ENCODE data around the gene NACC1.
A peak's percentile ranks its signal among the peaks of the same experiment; 100 is the strongest.

Gene NACC1

DNA sequence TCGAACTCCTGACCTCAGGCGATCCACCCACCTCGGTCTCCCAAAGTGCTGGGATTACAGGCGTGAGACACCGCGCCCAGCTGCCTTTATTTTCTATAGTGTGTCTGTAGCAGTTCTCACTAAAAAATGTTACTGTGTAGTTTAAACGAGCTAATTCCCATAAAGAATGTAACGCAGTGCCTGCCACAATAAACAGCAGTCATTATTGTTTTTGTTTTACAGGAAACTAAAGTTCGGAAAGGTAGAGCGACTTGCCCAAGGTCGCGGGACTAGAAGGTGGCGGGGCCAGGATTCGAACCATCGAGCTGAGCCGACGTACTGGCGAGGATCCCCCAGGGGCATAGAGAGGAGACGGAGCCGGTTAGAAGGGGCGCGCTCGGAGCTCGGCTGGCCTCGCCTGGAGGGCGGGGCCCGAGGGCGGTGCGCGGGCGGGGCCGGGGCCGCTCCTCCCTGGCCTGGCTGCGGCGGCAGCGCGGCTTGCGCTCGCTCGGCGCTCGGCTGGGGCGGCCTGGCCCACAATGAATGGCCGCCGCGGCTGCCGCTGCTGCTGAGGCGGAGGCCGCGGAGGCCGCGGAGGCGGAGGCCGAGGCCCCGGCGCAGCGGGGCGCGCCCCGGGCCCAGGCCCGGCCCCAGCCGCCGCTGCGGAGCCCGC, at the start of gene NACC1:
TSS of gene NACC1 (plus strand) at position 493 of the 652 bp plus-strand sequence. CDS start 16,944 bp downstream, outside the sequence.
- TF ChIP-seq CTCF (conservative IDR thresholded peaks at IDR 0.05; ENCODE audit: low read depth, low read length), result no peak
- peak within 1 kb of the TSS; percentile 98 for H3K4me3 ChIP-seq (ENCODE audit: low read length)
- peak; percentile 42 for DNase-seq (ENCODE audit: low read depth)

DNA sequence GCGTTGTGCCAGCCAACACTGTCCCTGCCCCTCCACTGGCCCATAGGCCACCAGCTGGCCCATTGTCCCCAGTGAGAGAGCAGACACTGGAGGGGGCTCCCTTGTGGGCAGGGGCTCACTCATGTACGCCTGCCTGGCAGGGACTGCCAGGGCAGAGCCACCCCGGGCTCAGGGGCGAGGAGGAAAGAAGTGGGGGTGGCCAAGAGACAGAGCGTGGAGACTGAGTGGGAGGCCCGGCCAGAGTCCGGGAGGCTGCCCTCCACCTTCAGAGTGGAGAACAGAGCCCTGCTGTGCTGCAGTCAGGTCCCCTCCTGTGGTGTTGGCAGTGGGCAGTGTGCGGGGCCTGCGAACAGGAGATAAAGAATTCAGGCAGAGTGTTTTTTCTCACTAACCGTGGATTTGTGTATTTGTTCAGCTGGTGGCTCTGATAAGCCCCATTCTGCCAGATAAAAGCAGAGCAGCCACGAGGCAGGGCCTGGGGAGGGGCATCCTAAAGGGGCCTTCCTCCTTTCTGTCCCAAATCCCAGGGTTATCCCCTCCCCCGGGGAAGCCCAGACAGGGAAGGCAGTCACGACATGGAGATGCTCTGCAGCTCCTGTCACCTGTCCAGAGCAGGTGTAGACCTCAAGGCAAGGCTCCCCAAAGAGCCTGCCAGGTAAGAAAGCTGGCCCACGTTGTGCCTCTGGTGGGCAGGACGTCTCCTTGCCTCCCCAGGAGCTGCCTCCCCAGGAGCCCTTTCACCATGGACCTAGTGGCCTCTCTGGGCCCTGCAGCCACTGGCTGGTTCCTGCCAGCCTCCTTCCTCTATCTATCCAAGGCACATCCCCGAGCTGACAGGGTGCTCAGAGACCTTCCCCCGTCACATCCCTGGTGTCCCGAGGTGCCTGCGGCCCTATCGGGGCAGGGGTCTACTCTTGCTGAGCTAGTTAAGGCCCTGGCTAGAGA, 48.4 kb upstream of the NACC1 start:
- TF ChIP-seq CTCF (conservative IDR thresholded peaks at IDR 0.05; ENCODE audit: low read depth, low read length), result no peak
- H3K4me3 ChIP-seq (ENCODE audit: low read length), result no peak overlapping the region
- DNase-seq (ENCODE audit: low read depth), result no peak

DNA sequence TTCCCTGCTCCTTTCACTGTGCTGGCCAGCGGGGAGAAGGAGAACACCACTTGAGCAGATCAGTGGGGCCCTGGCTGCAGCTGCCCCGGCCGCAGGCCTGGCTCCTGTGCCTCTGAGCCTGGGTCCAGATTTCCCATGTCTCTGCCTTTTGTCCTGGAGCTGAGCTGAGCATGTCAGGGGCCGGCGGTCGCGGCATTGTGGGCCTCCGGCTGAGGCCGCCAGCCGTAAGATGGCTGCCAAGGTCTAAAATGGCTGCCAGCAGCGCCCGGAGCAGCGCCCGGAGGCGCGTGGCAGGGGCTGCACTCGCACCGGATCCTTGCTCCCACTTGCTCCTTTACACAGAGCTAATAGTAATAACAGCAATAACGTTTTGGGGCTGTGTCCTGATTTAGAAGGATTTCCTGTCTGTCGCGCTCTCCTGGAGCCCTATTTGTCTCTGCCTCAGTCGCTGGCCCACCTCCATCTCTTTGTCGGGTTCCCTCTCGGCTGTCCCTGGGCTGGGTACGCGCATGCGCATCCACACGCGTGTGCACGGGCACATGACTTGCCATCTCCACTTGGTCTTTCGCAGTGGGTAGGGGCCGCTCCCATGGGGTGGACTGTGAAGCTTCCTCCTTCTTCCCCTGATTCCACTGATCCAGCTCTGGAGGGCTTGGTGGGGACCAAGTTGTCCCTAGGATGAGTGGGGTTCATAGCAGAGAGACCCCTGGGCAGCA, 47.5 kb upstream of the NACC1 start:
- no peak overlapping the region for H3K4me3 ChIP-seq (ENCODE audit: low read length)
- no peak for TF ChIP-seq CTCF (conservative IDR thresholded peaks at IDR 0.05; ENCODE audit: low read depth, low read length)
- no peak for DNase-seq (ENCODE audit: low read depth)

DNA sequence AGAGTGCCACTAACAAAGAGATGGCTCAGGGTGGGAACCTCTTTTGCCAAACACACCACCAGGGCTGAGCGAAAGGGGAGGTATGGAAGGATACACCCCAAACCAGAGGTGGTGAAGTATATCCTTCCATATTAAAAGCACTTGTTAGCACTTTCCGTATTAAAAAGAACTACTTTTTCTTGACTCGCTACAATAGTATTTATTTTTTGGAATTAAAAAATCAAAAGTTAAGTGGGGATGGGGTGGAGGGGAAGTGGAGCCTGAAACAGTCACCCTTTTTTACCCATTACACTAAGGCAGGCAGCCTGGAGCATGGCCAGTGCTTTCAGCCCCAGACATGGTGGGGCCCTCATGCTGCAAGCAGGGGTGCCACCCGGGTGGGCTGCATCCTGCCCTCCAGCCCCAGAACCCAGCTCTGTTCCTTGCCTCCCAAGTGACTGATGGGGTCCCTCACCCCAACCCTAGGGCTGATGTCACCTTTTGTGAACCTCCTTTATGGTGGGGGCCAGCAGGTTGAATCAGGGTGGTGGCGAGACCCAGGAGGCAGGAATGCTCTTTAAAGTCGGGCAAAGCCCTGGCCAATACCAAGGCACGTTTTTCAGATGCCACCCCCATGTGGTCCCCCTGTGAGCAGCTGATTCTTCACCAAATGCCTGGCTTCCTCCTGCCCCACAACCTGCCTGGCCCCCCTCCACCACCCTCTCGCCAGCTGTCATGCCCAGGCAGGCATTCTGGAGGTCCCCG, 46.4 kb upstream of the NACC1 start:
- H3K4me3 ChIP-seq (ENCODE audit: low read length), result no peak overlapping the region
- DNase-seq (ENCODE audit: low read depth), result no peak
- TF ChIP-seq CTCF (conservative IDR thresholded peaks at IDR 0.05; ENCODE audit: low read depth, low read length), result no peak

GRCh38 chr19:13072188-13072908, 45.7 kb upstream of the NACC1 start:
- no peak for DNase-seq (ENCODE audit: low read depth)
- H3K4me3 ChIP-seq (ENCODE audit: low read length), result no peak overlapping the region
- TF ChIP-seq CTCF (conservative IDR thresholded peaks at IDR 0.05; ENCODE audit: low read depth, low read length), result no peak

GRCh38 chr19:13073263-13073662, 44.8 kb upstream of the NACC1 start:
- H3K4me3 ChIP-seq (ENCODE audit: low read length), result no peak overlapping the region
- no peak for DNase-seq (ENCODE audit: low read depth)
- TF ChIP-seq CTCF (conservative IDR thresholded peaks at IDR 0.05; ENCODE audit: low read depth, low read length), result no peak
